H1 (cell line): ENCODE measurements around the gene PPP1R1C. TPM values are rescaled to one million over a fixed set of nuclear protein-coding genes. Genes with fewer than 3 reads are reported as not detected.

Source experiments
- CTCF ChIA-PET: fragments of 300-600 bp; sonication (Branson Sonifier 250); formaldehyde crosslinking; loops from one replicate; lab custom pipeline; 2021; ENCODE audit not compliant: partially characterized antibody; lab: Charles Lee
- POLR2A ChIA-PET: fragments of 300-600 bp; sonication (Branson Sonifier 250); formaldehyde crosslinking; loops from one replicate; lab custom pipeline; 2021; ENCODE audit warnings: inconsistent platforms; ENCODE audit not compliant: partially characterized antibody; lab: Charles Lee
- DNase-seq, 2 experiments: peaks; one replicate each; pipeline versions ENCODE4 v3.0.0 to v3.0.0-alpha.2; 2010 to 2022; ENCODE audit warnings: low spot score in 2 of 2, low read depth in 1 of 2, mixed read lengths in 1 of 2
- FAIRE-seq: peaks from 2 replicates; lab custom pipeline; 2011; peaks lifted over from hg19 to GRCh38; lab: Jason Lieb, UNC
- H2AFZ ChIP-seq: 2 replicates; pipeline ENCODE4 v1.8.1; 2012; ENCODE audit warnings: low read length, inconsistent platforms
- H2AK5ac ChIP-seq: 2 replicates; pipeline ENCODE4 v1.6.1; 2013; ENCODE audit warnings: low read depth, low read length
- H2BK120ac ChIP-seq: replicated peaks from 2 replicates; pipeline ENCODE3; 2013; ENCODE audit warnings: low read depth, low read length, inconsistent platforms
- H2BK12ac ChIP-seq: 2 replicates; pipeline ENCODE4 v1.6.1; 2013; ENCODE audit warnings: low read depth, low read length
- H2BK15ac ChIP-seq: 2 replicates; pipeline ENCODE4 v1.6.1; 2013; ENCODE audit warnings: low read length
- H2BK20ac ChIP-seq: 2 replicates; pipeline ENCODE4 v1.6.1; 2013; ENCODE audit warnings: low read length
- H2BK5ac ChIP-seq: 2 replicates; pipeline ENCODE4 v1.6.1; 2013; ENCODE audit warnings: low read depth, low read length
- H3K14ac ChIP-seq: 2 replicates; pipeline ENCODE4 v1.6.1; 2013; ENCODE audit warnings: inconsistent platforms; ENCODE audit not compliant: insufficient read length
- H3K18ac ChIP-seq: 2 replicates; pipeline ENCODE4 v1.6.1; 2013; ENCODE audit warnings: low read length; ENCODE audit errors: extremely low read depth
- H3K23ac ChIP-seq: 2 replicates; pipeline ENCODE4 v1.6.1; 2013; ENCODE audit warnings: inconsistent platforms; ENCODE audit not compliant: insufficient read length
- H3K23me2 ChIP-seq: 2 replicates; pipeline ENCODE4 v1.6.1; 2013; ENCODE audit warnings: low read depth, low read length
- H3K27ac ChIP-seq: 2 replicates; pipeline ENCODE4 v1.6.1; 2011; ENCODE audit warnings: low read depth, low read length, inconsistent platforms
- H3K27me3 ChIP-seq, 4 experiments: replicated peaks in 1 of 4; 1 replicate in 1 of 4; 2 replicates in 3 of 4; pipeline versions ENCODE4 v1.6.1 to v1.8.1; 2011 to 2013; ENCODE audit warnings: low read length in 3 of 4, mild to moderate bottlenecking in 3 of 4, inconsistent platforms in 2 of 4, mixed read lengths in 2 of 4, moderate library complexity in 1 of 4; ENCODE audit not compliant: control insufficient read depth in 3 of 4, insufficient read depth in 3 of 4; ENCODE audit errors: extremely low read depth in 1 of 4
- H3K36me3 ChIP-seq, 4 experiments: 2 replicates each; pipeline versions ENCODE4 v1.6.1 to v1.8.1; 2011 to 2013; ENCODE audit warnings: mild to moderate bottlenecking in 4 of 4, low read length in 3 of 4, moderate library complexity in 2 of 4, control low read depth in 1 of 4, inconsistent platforms in 1 of 4; ENCODE audit not compliant: insufficient read depth in 4 of 4, control insufficient read depth in 2 of 4
- H3K4ac ChIP-seq: replicated peaks from 2 replicates; pipeline ENCODE3; 2013; ENCODE audit warnings: low read length, low read depth, mixed read lengths, inconsistent platforms; ENCODE audit not compliant: insufficient read length
- H3K4me1 ChIP-seq, 4 experiments: replicated peaks in 1 of 4; 1 replicate in 1 of 4; 2 replicates in 3 of 4; pipeline versions ENCODE4 v1.6.1 to v1.8.1; 2011 to 2013; ENCODE audit warnings: low read length in 3 of 4, inconsistent platforms in 2 of 4, mixed read lengths in 1 of 4; ENCODE audit not compliant: insufficient read depth in 4 of 4, control insufficient read depth in 3 of 4
- H3K4me2 ChIP-seq, 2 experiments: 2 replicates each; pipeline versions ENCODE4 v1.6.1 to v1.8.1; 2011 to 2013; ENCODE audit warnings: low read depth in 2 of 2, low read length in 2 of 2, control low read depth in 1 of 2, inconsistent platforms in 1 of 2, mild to moderate bottlenecking in 1 of 2; ENCODE audit not compliant: insufficient read depth in 1 of 2
- H3K4me3 ChIP-seq, 4 experiments: fragments of 200-600, 300-600 bp in 1 of 4; sonication (generic), shearing (Covaris generic), sonication (Bioruptor Twin) in 1 of 4; 2 replicates each; pipeline versions ENCODE4 v1.5.1 to v1.8.1; 2011 to 2016; ENCODE audit warnings: low read length in 4 of 4, low read depth in 3 of 4, control low read depth in 2 of 4, inconsistent platforms in 2 of 4, mild to moderate bottlenecking in 2 of 4, mixed read lengths in 1 of 4, moderate library complexity in 1 of 4; ENCODE audit not compliant: insufficient read depth in 2 of 4; ENCODE audit errors: extremely low read depth in 1 of 4
- H3K56ac ChIP-seq: replicated peaks from 2 replicates; pipeline ENCODE3; 2013; ENCODE audit warnings: low read depth, mild to moderate bottlenecking, mixed read lengths, low read length, inconsistent platforms; ENCODE audit not compliant: insufficient read length
- H3K79me1 ChIP-seq: 2 replicates; pipeline ENCODE4 v1.6.1; 2013; ENCODE audit warnings: low read depth, low read length, control low read depth
- H3K79me2 ChIP-seq, 2 experiments: 2 replicates each; pipeline versions ENCODE4 v1.6.1 to v1.8.1; 2012 to 2013; ENCODE audit warnings: low read length in 2 of 2, mild to moderate bottlenecking in 2 of 2, inconsistent platforms in 1 of 2; ENCODE audit not compliant: insufficient read depth in 2 of 2, control insufficient read depth in 1 of 2
- H3K9ac ChIP-seq, 4 experiments: replicated peaks in 1 of 4; 1 replicate in 1 of 4; 2 replicates in 3 of 4; pipeline versions ENCODE4 v1.6.1 to v1.8.1; 2011 to 2013; ENCODE audit warnings: low read depth in 3 of 4, low read length in 3 of 4, control low read depth in 2 of 4, mild to moderate bottlenecking in 2 of 4, moderate library complexity in 2 of 4, inconsistent platforms in 1 of 4; ENCODE audit errors: extremely low read depth in 1 of 4
- H3K9me3 ChIP-seq, 2 experiments: 2 replicates each; pipeline versions ENCODE4 v1.6.1 to v1.8.1; 2012 to 2013; ENCODE audit warnings: mild to moderate bottlenecking in 2 of 2, moderate library complexity in 2 of 2, control low read depth in 1 of 2, inconsistent platforms in 1 of 2, low read depth in 1 of 2, low read length in 1 of 2, mixed read lengths in 1 of 2; ENCODE audit not compliant: insufficient read depth in 2 of 2
- H4K20me1 ChIP-seq, 2 experiments: replicated peaks in 1 of 2; 2 replicates each; pipeline versions ENCODE3 to v1.8.1; 2011 to 2013; ENCODE audit warnings: inconsistent platforms in 2 of 2, low read length in 2 of 2, mild to moderate bottlenecking in 1 of 2; ENCODE audit not compliant: insufficient read depth in 2 of 2, control insufficient read depth in 1 of 2
- H4K5ac ChIP-seq: 2 replicates; pipeline ENCODE4 v1.6.1; 2013; ENCODE audit warnings: low read length, low read depth, mixed read lengths, inconsistent platforms; ENCODE audit not compliant: insufficient read length
- H4K8ac ChIP-seq: 2 replicates; pipeline ENCODE4 v1.8.0; 2013; ENCODE audit warnings: mild to moderate bottlenecking, moderate library complexity, low read length, inconsistent platforms; ENCODE audit not compliant: insufficient read depth; ENCODE audit errors: extremely low read depth
- H4K91ac ChIP-seq: replicated peaks from 2 replicates; pipeline ENCODE3; 2013; ENCODE audit warnings: low read length, mixed read lengths, inconsistent platforms; ENCODE audit not compliant: insufficient read length
- CBX5 ChIP-seq: fragments of 300-800, 300-1000 bp; sonication (generic); IDR thresholded peaks from 2 replicates; pipeline ENCODE4 v1.7.1; 2016; ENCODE audit warnings: antibody characterized with exemption, low read length, low read depth
- CHD2 ChIP-seq: IDR thresholded peaks from 2 replicates; pipeline ENCODE4 v1.6.1; 2012; ENCODE audit warnings: low read length, improper control_type of control experiment
- E2F6 ChIP-seq: IDR thresholded peaks from 2 replicates; pipeline ENCODE4 v1.6.1; 2012; ENCODE audit warnings: inconsistent platforms
- EP300 ChIP-seq, 2 experiments: IDR thresholded peaks; 1 replicate in 1 of 2; 2 replicates in 1 of 2; pipeline ENCODE4 v1.6.1; 2011 to 2012; ENCODE audit warnings: low read depth in 2 of 2, low read length in 2 of 2, mild to moderate bottlenecking in 2 of 2, borderline replicate concordance in 1 of 2, inconsistent platforms in 1 of 2, moderate library complexity in 1 of 2
- EZH2 ChIP-seq: fragments of 200-600 bp; sonication (generic); IDR thresholded peaks from 2 replicates; pipeline ENCODE4 v1.7.1; 2012; ENCODE audit warnings: low read depth, mild to moderate bottlenecking, moderate library complexity, low read length, inconsistent platforms; ENCODE audit not compliant: severe bottlenecking
- GTF2F1 ChIP-seq: IDR thresholded peaks from 2 replicates; pipeline ENCODE4 v1.6.1; 2012; ENCODE audit warnings: low read depth, low read length, improper control_type of control experiment, borderline replicate concordance
- POLR2A ChIP-seq, 2 experiments: IDR thresholded peaks; 1 replicate in 1 of 2; 2 replicates in 1 of 2; pipeline ENCODE4 v1.6.1; 2011; ENCODE audit warnings: low read depth in 2 of 2, low read length in 2 of 2, mild to moderate bottlenecking in 2 of 2; ENCODE audit errors: control extremely low read depth in 1 of 2
- POLR2AphosphoS5 ChIP-seq: IDR thresholded peaks from 2 replicates; pipeline ENCODE4 v1.6.1; 2011; ENCODE audit warnings: low read depth, low read length
- RXRA ChIP-seq: IDR thresholded peaks from 2 replicates; pipeline ENCODE4 v1.6.1; 2011; ENCODE audit warnings: low read depth, mild to moderate bottlenecking, low read length, moderate library complexity; ENCODE audit not compliant: insufficient read depth
- SIN3A ChIP-seq, 2 experiments: IDR thresholded peaks in 1 of 2; conservative IDR thresholded peaks in 1 of 2; 2 replicates each; pipeline ENCODE4 v1.6.1; 2011 to 2012; ENCODE audit warnings: low read length in 2 of 2, improper control_type of control experiment in 1 of 2, low read depth in 1 of 2, mild to moderate bottlenecking in 1 of 2
- SIX5 ChIP-seq: IDR thresholded peaks from 2 replicates; pipeline ENCODE4 v1.6.1; 2011; ENCODE audit warnings: mild to moderate bottlenecking, low read depth, low read length
- SP1 ChIP-seq: IDR thresholded peaks from 2 replicates; pipeline ENCODE4 v1.6.1; 2011; ENCODE audit warnings: low read depth, low read length
- SP2 ChIP-seq: IDR thresholded peaks from 2 replicates; pipeline ENCODE4 v1.6.1; 2012; ENCODE audit warnings: mild to moderate bottlenecking, low read length, inconsistent platforms
- WGBS, 2 experiments: shearing (Covaris generic) in 1 of 2; methylation state at CpG; one replicate each; pipeline versions ENCODE4 v1.1.6 to v1.1.7; 2013 to 2015; ENCODE audit warnings: low lambda C conversion rate in 2 of 2, mixed read lengths in 2 of 2, inconsistent platforms in 1 of 2, low coverage in 1 of 2, missing lambda C conversion rate in 1 of 2; ENCODE audit not compliant: insufficient replicate concordance in 2 of 2, insufficient coverage in 1 of 2, insufficient read length in 1 of 2; ENCODE audit errors: extremely low coverage in 1 of 2, missing lambda C conversion rate in 1 of 2; 5-methylcytosine and 5-hydroxymethylcytosine counted together
- polyA plus RNA-seq, 7 experiments: library from polyadenylated mRNA; depleted of rRNA in 3 of 7; stranded (reverse) in 5 of 7; unstranded in 2 of 7; fragments of >200 nt in 5 of 7; fragments of 200-250 nt in 2 of 7; gene quantifications; 1 replicate in 5 of 7; 2 replicates in 1 of 7; 4 replicates in 1 of 7; pipeline versions ENCODE4 v1.2.1 to v1.2.3, GENCODE V29; 2011 to 2013; ENCODE audit warnings: missing spikeins in 2 of 7, mixed read lengths in 2 of 7
- total RNA-seq: library from RNA; stranded (reverse); fragmentation: NEBNext Ultra II Directional; extraction: Animal tissue kit (Norgen Biotek cat#: 25700); gene quantifications from 2 replicates; pipeline ENCODE4 v1.2.1, GENCODE V29; 2021

PPP1R1C gene
- total and polyA plus RNA-seq, 2 of the 8 experiments (the other 6 are each of a cell fraction or from before 2014, with no cell fraction given) = 1.3 to 5.3 TPM

GRCh38 chr2:182072861-182073260, 87.2 kb downstream of the PPP1R1C start:
- Histone ChIP-seq H4K8ac (no peak overlapping the region), H3K56ac (no peak overlapping the region), H3K36me3 (no peaks in the 10 kb centered on the region), H4K20me1 (no peaks in the 10 kb centered on the region), H3K27me3 (no peaks in the 10 kb centered on the region), H2BK15ac (no peak overlapping the region), H3K4me3 (no peak overlapping the region), H3K4me1 (peaks cover 0 to 4% (median 1%) of the 10 kb centered on the region in 4 experiments; a peak in 2 of 7 replicates), H4K5ac (no peak overlapping the region), H3K14ac (no peak overlapping the region), H3K4me2 (no peak overlapping the region), H2BK120ac (no peak overlapping the region), H2AK5ac (no peak overlapping the region), H3K18ac (no peak overlapping the region), H3K4ac (no peak overlapping the region), H2BK20ac (no peak overlapping the region), H3K23me2 (no peaks in the 10 kb centered on the region), H3K9ac (no peak overlapping the region), H2AFZ (no peak overlapping the region), H3K9me3 (no peaks in the 10 kb centered on the region), H2BK5ac (no peak overlapping the region), H3K79me1 (no peaks in the 10 kb centered on the region), H2BK12ac (no peak overlapping the region), H4K91ac (no peak overlapping the region), H3K79me2 (no peaks in the 10 kb centered on the region), H3K23ac (no peak overlapping the region), H3K27ac (no peak overlapping the region)
- WGBS, 2 experiments = 79% methylated on average over 6 of the region's 6 CpGs; no CpG with 5 or more reads in 1 of the 2 experiments
- FAIRE-seq (no peak), DNase-seq (no peak)
- no peak for TF ChIP-seq GTF2F1
- TF ChIP-seq CHD2 = no peak
- no peak for TF ChIP-seq SP1
- no peak for TF ChIP-seq EZH2
- no peak for TF ChIP-seq POLR2AphosphoS5
- no peak for TF ChIP-seq POLR2A (IDR thresholded peaks at IDR 0.05; ENCODE audit: control extremely low read depth in 1 of 2, low read depth in 2 of 2, low read length in 2 of 2)
- TF ChIP-seq CBX5 = no peak
- TF ChIP-seq E2F6 = no peak
- TF ChIP-seq SIX5 = no peak
- no peak for TF ChIP-seq RXRA
- TF ChIP-seq EP300 (IDR thresholded peaks at IDR 0.05; ENCODE audit: borderline replicate concordance in 1 of 2, low read depth in 2 of 2, low read length in 2 of 2) = no peak
- no peak for TF ChIP-seq SIN3A (conservative IDR thresholded peaks at IDR 0.05 in 1 of 2, IDR thresholded peaks at IDR 0.05 in 1 of 2; ENCODE audit: low read depth in 1 of 2, low read length in 2 of 2)
- TF ChIP-seq SP2 = no peak
- ChIA-PET POLR2A (no interaction called here), CTCF (interaction anchor here (0.5 to 2.4 kb wide), 8 partner anchors 9 to 1403 kb away, joined by 3 to 8 read pairs (median 4); no protein-coding TSS in a partner anchor)
